ENCODE measurements around the gene PCDHA7. TPM values are rescaled to one million over a fixed set of nuclear protein-coding genes. Genes with fewer than 3 reads are reported as not detected.
"Not testable (repeated sequence)": the region's sequence is repeated elsewhere in the genome, so short reads cannot be mapped to it uniquely, and the experiment has no call there.

The PCDHA7 gene
- total RNA-seq: 2.0 and 2.1 TPM in 2 replicates
- long read RNA-seq, partial matches to known transcripts: 0 of 1 reads
- long read RNA-seq, other reads (novel, unspliced or antisense): 1 of 1 reads

DNA sequence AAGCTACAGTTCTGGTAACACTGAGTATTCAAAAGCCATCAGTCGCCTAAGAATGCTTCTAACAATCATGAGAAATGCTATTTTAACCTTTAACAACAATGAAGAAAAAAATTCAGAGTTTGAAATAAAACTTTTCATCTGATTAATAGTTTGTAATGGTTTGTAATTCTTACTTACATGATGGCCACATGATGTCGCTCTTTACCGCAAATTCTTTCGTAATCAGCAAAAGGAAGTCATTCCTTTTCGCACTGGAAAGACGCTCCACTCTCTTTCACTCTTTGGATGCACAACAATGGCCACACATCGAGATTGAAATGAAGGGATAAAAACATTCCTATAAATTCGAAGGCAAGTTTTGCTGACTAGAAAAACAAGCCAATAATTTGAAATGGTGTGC, at the start of gene PCDHA7:
TSS of gene PCDHA7 (plus strand) at position 277 of the 400 bp plus-strand sequence. CDS start at position 392, 115 bp downstream.
- H3K27ac Mint-ChIP-seq (ENCODE audit: unreplicated experiment): no peak within 1 kb of the TSS

GRCh38 chr5:140785905-140786686, 48.0 kb upstream of the PCDHA7 start, which contains the start of gene PCDHA1:
Gene PCDHA1 (plus strand): TSS chr5:140786140.
- Mint-ChIP-seq H3K4me3 (ENCODE audit: unreplicated experiment) (no peak within 1 kb of the TSS), H3K27me3 (ENCODE audit: unreplicated experiment) (no peaks in the 10 kb centered on the region), H3K4me1 (ENCODE audit: unreplicated experiment) (no peaks in the 10 kb centered on the region), H3K9me3 (ENCODE audit: unreplicated experiment) (peaks cover 32% of the 10 kb centered on the region), H3K36me3 (ENCODE audit: unreplicated experiment) (no peaks in the 10 kb centered on the region), H3K27ac (ENCODE audit: unreplicated experiment) (no peak within 1 kb of the TSS)
- DNase-seq (ENCODE audit: extremely low spot score, unreplicated experiment): no peak
- no peak for TF ChIP-seq CTCF (IDR thresholded peaks at IDR 0.05)

More for the DNA sequence above, at the start of gene PCDHA7:
- peaks cover 20% of the 10 kb centered on the region for H3K9me3 Mint-ChIP-seq (ENCODE audit: unreplicated experiment)
- TF ChIP-seq CTCF (IDR thresholded peaks at IDR 0.05): no peak
- no peaks in the 10 kb centered on the region for H3K27me3 Mint-ChIP-seq (ENCODE audit: unreplicated experiment)
- H3K4me3 Mint-ChIP-seq (ENCODE audit: unreplicated experiment): no peak within 1 kb of the TSS
- H3K36me3 Mint-ChIP-seq (ENCODE audit: unreplicated experiment): peaks cover 22% of the 10 kb centered on the region
- no peak for DNase-seq (ENCODE audit: extremely low spot score, unreplicated experiment)
- peaks cover 6% of the 10 kb centered on the region for H3K4me1 Mint-ChIP-seq (ENCODE audit: unreplicated experiment)

GRCh38 chr5:140787422-140787821, 46.6 kb upstream of the PCDHA7 start:
- H3K27me3 Mint-ChIP-seq (ENCODE audit: unreplicated experiment): not testable (repeated sequence)
- peaks cover 40% of the 10 kb centered on the region for H3K9me3 Mint-ChIP-seq (ENCODE audit: unreplicated experiment)

DNA sequence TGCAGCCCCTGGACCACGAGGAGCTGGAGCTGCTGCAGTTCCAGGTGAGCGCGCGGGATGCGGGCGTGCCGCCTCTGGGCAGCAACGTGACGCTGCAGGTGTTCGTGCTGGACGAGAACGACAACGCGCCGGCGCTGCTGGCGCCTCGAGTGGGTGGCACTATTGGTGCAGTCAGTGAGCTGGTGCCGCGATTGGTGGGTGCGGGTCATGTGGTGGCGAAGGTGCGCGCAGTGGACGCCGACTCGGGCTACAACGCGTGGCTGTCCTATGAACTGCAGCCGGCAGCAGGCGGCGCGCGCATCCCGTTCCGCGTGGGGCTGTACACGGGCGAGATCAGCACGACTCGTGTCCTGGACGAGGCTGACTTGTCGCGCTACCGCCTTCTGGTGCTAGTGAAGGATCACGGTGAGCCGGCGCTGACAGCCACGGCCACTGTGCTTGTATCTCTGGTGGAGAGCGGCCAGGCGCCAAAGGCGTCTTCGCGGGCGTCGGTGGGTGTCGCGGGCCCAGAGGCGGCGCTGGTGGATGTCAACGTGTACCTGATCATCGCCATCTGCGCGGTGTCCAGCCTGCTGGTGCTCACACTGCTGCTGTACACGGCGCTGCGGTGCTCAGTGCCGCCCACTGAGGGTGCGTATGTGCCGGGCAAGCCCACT, 46.1 kb upstream of the PCDHA7 start:
- H3K36me3 Mint-ChIP-seq (ENCODE audit: unreplicated experiment): not testable (repeated sequence)
- H3K9me3 Mint-ChIP-seq (ENCODE audit: unreplicated experiment): peaks cover 43% of the 10 kb centered on the region

More at GRCh38 chr5:140787422-140787821, 46.6 kb upstream of the PCDHA7 start:
- H3K4me1 Mint-ChIP-seq (ENCODE audit: unreplicated experiment); DNase-seq (ENCODE audit: extremely low spot score, unreplicated experiment); H3K4me3 Mint-ChIP-seq (ENCODE audit: unreplicated experiment); H3K27ac Mint-ChIP-seq (ENCODE audit: unreplicated experiment); H3K36me3 Mint-ChIP-seq (ENCODE audit: unreplicated experiment): not testable (repeated sequence)

GRCh38 chr5:140791089-140791488, 43.0 kb upstream of the PCDHA7 start:
- no peak overlapping the region for H3K27ac Mint-ChIP-seq (ENCODE audit: unreplicated experiment)
- no peak overlapping the region for H3K4me3 Mint-ChIP-seq (ENCODE audit: unreplicated experiment)
- DNase-seq (ENCODE audit: extremely low spot score, unreplicated experiment): no peak
- H3K4me1 Mint-ChIP-seq (ENCODE audit: unreplicated experiment): no peaks in the 10 kb centered on the region
- peaks cover 38% of the 10 kb centered on the region for H3K9me3 Mint-ChIP-seq (ENCODE audit: unreplicated experiment)
- H3K27me3 Mint-ChIP-seq (ENCODE audit: unreplicated experiment): no peaks in the 10 kb centered on the region
- H3K36me3 Mint-ChIP-seq (ENCODE audit: unreplicated experiment): no peaks in the 10 kb centered on the region
- no peak for TF ChIP-seq CTCF (IDR thresholded peaks at IDR 0.05)

More for the DNA sequence above, 46.1 kb upstream of the PCDHA7 start:
- not testable (repeated sequence) for H3K4me3 Mint-ChIP-seq (ENCODE audit: unreplicated experiment); DNase-seq (ENCODE audit: extremely low spot score, unreplicated experiment); H3K4me1 Mint-ChIP-seq (ENCODE audit: unreplicated experiment); H3K27me3 Mint-ChIP-seq (ENCODE audit: unreplicated experiment); H3K27ac Mint-ChIP-seq (ENCODE audit: unreplicated experiment)
